HuH-7 (cell line): Measurements from ENCODE around the gene C15orf62.

Source experiments
- DNase-seq: peaks from one replicate; pipeline ENCODE4 v3.0.0; 2011; ENCODE audit warnings: low spot score

Gene C15orf62

DNA sequence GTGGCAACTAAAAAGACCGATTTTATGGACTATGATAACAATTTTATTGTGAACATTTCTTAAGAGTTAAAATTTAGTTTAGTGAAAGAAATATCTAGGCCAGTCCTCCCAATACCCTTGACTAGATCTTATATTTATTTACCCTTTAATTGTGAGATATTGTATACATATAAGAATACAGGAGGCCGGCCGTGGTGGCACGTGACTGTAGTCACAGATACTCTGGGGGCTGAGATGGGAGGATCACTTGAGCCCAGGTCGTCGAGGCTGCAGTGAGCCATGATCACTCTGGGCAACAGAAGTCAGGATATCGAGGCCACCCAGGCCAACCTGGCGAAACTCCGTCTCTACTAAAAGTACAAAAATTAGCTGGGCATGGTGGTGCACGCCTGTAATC, 14.0 kb upstream of the C15orf62 start:
- DNase-seq: no peak

DNA sequence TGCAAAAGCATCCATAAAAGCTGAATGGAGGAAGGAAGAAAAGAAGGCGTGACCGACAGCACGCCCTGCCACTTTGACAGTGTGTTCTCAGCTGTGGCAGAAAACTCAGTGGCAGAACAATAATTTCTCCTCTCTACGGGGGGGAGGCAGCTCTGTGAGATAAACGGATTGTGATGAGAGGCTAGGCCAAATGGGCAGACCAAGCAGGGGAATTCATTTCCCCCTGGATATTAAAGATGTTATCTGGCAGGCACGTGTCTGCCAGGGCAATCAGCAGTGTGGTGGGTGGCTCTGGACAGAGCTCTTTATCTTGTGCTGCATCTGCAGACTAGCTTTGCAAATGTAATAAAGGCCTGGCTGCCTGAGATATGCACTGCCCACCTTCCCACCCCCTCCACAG, 12.8 kb upstream of the C15orf62 start:
- DNase-seq: no peak

GRCh38 chr15:40759961-40760360, 9.8 kb upstream of the C15orf62 start:
- DNase-seq: no peak

GRCh38 chr15:40762919-40763800, 6.6 kb upstream of the C15orf62 start:
- peak; percentile 88 for DNase-seq

DNA sequence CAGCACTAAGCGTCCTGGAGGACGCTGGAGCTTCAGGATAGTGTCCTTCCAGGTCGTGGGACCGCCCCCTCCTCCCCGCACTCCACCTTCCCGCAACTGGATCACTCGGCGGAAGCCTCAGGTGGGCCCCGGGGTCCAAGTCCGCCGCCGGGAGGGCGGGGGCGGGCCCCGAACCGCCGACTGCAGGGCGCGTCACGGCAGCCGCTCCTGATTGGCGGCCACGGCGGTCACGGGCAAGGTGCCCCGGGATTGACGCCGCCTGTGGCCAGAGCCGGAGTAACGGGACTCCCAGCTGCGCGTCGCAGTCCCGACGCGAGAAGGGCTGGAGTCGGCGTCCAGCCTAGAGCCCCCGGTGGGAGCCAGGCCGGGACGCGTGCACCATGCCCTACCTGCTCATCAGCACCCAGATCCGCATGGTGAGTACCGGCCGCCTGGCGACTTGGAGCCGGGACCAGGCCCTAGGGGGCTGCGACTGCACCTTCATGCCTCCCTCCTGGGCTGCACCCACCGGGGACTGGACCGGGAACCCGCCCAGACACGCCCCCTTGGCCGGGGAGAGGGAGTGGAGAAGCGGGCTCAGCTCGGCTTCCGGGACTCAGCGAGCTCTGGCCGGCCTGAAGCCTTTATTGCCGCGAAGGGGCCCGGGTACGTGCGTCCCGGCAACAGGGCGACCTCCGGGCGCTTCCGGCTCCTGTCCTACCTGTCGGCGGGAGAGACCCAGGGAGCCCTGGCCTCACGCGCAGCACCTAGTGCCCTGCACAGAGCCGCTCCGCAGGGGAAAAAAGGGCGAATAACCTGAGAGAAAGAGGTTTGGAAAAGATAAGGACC, 5.8 kb upstream of the C15orf62 start, which contains the start of gene GCHFR:
Gene GCHFR, plus strand, starts transcription at position 268 of the 828 bp plus-strand sequence. Its CDS starts 113 bp downstream, at position 381.
- DNase-seq: peak; percentile 85

DNA sequence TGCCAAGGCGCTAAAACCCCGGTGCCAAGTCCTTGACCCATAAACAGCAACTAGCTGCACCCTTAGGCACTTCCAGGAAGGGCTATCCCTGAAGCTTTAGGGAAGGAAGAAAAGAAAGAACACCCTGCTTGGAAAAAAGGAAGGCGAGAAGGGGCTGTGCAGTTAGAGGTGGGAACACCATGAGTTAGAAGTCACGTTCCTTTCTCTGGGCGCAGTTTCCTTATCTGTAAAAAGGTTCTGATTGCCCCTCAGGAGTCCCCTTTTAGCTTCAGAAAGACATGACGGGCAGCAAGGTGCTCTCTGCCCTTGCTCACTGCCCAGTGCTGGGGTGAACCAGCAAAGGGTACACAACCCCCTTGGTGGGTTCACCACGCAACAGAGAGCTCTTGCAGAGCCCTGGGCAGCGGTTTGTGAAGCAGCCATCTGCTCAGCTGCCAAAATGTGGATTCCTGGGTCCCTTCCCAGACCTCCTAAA, 5.1 kb upstream of the C15orf62 start:
- DNase-seq: no peak

- no peak for DNase-seq
Observed at GRCh38 chr15:40766194-40766815, 3.5 kb upstream of the C15orf62 start.

DNA sequence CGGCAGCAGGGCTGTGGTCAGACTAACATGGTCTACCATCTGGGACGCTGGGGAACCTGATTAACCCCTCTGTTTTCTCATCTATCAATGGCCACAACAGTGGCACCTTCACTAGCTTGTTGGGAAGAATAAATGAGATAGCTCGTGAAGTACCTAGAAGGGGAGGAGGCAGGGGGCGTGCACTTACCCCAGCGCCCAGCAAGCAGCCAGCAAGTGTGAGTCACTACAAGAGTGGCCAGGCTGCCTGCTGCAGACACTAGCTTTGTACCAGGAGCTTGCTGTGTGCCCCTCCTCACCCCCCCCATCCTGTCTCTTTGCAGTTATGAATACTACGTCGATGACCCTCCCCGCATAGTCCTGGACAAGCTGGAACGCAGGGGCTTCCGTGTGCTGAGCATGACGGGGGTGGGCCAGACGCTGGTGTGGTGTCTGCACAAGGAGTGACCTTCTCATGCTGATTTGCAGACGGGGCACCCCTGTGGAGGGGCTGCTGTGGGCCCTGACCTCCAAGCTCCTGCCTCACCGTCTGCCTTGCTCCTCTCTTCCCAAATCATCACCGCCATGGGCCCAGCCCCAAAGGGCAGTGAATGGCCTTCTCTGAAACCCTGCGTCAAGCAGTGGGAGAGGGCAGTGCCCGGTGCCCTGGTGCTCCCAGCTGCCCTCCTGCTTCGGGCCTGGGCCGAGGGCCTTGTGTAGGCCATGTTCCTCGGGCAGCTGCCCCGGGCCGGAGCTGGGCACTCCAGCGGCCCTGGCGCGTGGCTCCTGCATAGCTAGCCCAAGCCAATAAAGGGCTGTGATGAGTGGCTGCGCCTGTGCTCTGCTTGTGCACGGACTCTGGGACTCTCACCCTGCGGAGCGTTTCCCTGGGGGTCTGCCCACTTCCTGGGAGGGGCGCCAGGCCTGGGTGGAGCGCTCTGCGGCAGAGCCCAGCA, 2.6 kb upstream of the C15orf62 start:
- no peak for DNase-seq

DNA sequence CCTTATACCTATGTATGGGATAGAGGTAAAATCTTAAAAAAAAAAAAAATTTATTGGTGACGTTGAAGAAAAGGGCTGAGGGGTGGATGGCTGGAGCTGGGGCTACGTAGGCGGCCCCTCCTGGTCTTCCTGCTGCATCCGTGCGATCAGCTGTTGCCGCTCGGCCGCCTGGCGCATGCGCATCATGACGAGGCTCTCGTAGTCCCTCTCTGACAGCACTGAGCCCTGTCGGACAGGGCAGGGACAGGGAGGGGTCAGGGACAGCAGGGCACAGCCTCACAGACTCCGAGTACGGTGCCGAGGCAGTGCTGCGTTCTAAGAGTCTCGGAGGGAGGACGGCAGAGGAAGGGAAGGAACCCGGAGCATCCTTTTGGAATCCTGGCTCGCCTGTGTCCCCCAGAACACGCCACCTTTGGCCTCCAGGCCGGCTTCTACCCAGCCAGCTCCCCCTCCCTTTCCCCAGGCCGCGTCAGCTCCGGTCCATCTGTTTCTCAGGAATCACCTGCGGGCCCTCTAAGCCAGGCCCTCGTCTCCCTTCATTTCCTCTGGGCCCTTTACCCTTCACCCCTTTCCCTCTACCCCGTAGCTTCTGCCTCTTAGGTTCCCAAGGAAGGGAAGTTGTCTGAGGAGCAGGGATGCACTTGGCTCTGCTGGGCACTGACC, 1.8 kb upstream of the C15orf62 start:
- no peak for DNase-seq

- no peak for DNase-seq
Observed at GRCh38 chr15:40768521-40769273, 1.1 kb upstream of the C15orf62 start.

GRCh38 chr15:40770147-40770721, 454 bp downstream of the C15orf62 start:
- no peak for DNase-seq

- no peak for DNase-seq
Observed at GRCh38 chr15:40771242-40771641, 1.5 kb downstream of the C15orf62 start.

- no peak for DNase-seq
Observed at GRCh38 chr15:40772014-40772413, 2.2 kb downstream of the C15orf62 start.

GRCh38 chr15:40773496-40773895, 3.7 kb downstream of the C15orf62 start:
- DNase-seq: no peak

- no peak for DNase-seq
Observed at GRCh38 chr15:40773902-40774301, 4.1 kb downstream of the C15orf62 start.

DNA sequence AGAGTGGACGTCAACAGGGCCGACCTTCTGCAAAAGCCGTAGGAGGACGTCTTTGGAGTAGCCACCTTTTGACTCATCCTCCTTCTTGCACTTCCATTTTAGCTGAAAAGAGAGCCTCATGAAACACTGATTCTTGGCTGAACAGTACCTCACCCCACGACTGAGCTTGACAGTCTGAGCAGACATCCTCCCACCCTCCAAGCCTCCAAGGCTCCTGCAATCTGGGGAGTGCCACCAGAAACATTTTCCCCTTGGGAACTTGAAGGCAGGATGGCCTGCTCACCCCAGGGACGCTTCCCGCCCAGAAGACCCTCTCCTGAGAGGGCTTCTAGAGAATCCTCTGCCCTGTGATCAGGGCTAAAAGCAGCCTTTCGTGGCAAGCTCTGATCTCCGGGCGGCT, 5.2 kb downstream of the C15orf62 start:
- no peak for DNase-seq

DNA sequence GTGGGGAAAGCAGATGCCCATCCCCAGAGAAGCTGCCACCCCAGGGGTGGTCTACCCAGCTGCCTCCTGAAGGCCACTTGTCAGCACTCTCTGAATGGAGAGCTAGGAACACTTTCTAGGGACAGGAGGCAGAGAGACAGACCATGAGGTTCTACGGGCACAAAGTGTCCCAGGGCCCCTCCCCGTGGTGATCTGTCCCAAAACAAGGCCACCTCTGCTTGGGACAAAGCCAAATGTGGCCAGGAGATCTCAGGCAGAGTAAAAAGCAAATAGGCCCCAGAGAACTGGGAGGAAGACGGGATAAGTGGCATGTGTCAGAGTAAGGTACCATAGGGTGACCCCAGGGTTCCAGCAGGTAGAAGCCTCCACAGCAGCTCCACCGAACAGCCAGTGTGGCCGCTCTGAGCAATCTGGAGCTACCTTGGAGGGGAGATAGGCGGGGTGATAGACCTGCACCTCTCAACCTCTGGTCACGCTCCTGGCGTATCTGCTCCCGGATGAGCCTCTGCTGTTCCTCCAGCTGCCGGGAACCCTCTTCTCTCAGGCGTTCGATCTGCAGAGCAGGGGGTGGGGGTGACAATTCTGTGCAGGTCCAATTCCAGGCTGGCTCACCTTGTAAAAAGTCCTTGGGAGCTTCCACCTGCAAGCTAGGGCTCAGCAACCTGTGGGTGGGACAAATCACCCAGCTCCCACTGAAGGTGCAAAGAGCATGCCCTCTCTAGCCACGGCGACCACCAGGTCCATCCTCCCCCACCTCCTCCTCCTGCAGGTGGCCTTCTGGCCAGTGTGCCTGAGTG, 6.2 kb downstream of the C15orf62 start:
- DNase-seq: no peak

GRCh38 chr15:40776537-40777141, 6.9 kb downstream of the C15orf62 start:
- no peak for DNase-seq
